Right lobe of liver (tissue), 4 donors: ENCODE data around the gene NR1H4.

Source experiments
- CTCF ChIP-seq, 4 donors: fragments of 200-600 bp in 3 of 4; fragments of 450-650 bp in 1 of 4; IDR thresholded peaks; one replicate each; pipeline versions ENCODE4 v1.5.1 to v1.8.0; 2016 to 2022; ENCODE audit warnings: antibody characterized with exemption in 4 of 4, mild to moderate bottlenecking in 2 of 4
- POLR2A ChIP-seq: fragments of 450-650 bp; IDR thresholded peaks from one replicate; pipeline ENCODE4 v1.6.1; 2017; ENCODE audit warnings: antibody characterized with exemption, mild to moderate bottlenecking
- donor health status: DM: no; HTN: no; CAD: no.
- donor health status: DM: no; HTN: no; CAD: no.
- donor health status: DM: no; HTN: yes; CAD: no.

DNA sequence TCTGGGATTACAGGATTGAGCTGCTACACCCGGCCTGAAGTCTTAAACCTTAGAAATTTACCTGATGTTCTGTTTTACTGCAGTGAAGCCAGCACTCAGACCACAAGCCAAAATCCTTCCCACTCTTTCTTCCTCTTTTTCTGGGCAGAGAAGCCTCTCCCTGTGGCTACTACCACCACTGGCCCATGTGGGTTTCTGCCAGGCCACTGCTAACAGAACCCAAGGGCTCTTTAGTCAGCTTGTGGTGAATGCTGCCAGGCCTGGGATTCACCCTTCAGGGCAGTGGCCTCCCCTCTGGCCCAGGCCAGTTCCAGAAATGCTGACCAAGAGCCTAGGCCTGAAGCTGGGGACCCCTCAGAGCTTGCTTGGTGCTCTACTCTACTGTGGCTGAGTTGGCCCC lies 135.1 kb downstream of the NR1H4 start:
- TF ChIP-seq CTCF (IDR thresholded peaks at IDR 0.05) (no peak), POLR2A (no peak)
